Coronary artery (tissue), 2 donors: ENCODE results near the gene PREP.

Experiments
- DNase-seq: peaks from one replicate; pipeline ENCODE4 v3.0.0-alpha.2; 2017; ENCODE audit warnings: low spot score
- H3K27ac ChIP-seq, 2 donors: fragments of 200-600 bp; sonication (generic); one replicate each; pipeline ENCODE4 v1.5.1; 2016 to 2019
- H3K4me3 ChIP-seq: fragments of 200-600 bp; sonication (generic); 2 replicates; pipeline ENCODE4 v1.5.1; 2016; ENCODE audit warnings: mild to moderate bottlenecking, moderate library complexity
- TF ChIP-seq, protein P1 (sequence below): fragments of 200-600 bp; sonication (generic); IDR thresholded peaks from one replicate; pipeline ENCODE4 v1.5.1; 2019; ENCODE audit warnings: antibody characterized with exemption

Gene PREP

DNA sequence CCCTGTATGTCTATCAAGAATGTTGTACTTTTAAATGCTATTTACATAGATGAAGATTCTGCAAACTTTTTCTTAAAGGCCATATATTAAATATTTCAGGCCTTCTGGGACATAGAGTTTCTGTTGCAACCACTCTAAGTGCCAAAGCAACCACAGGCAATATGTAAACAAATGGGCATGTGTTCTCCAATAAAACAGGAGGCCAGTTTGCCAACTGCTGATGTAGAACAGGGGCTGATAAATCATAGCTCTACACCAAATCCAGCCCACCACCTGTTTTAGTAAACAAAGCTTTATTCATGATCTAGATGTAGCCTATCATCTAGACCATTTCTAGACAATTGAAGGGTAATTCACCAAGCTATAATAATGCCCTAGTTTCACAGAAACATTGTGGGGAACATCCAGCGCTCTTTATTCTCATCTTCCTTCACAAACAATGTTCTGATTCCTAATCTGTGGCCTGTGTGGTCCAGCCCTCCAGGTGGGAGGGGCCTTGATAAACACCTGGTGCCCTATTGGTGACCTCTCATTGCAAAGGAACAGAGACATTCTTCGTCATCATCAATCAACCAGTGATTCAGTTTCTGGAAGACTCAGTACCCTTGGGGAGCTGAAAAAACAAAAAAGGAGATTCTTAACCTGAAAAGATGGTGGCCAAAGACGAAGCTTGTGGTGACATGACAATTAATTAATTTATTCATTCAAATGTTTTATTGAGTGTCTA, 80.2 kb downstream of the PREP start:
- H3K4me3 ChIP-seq = no peak overlapping the region
- TF ChIP-seq, protein P1, sequence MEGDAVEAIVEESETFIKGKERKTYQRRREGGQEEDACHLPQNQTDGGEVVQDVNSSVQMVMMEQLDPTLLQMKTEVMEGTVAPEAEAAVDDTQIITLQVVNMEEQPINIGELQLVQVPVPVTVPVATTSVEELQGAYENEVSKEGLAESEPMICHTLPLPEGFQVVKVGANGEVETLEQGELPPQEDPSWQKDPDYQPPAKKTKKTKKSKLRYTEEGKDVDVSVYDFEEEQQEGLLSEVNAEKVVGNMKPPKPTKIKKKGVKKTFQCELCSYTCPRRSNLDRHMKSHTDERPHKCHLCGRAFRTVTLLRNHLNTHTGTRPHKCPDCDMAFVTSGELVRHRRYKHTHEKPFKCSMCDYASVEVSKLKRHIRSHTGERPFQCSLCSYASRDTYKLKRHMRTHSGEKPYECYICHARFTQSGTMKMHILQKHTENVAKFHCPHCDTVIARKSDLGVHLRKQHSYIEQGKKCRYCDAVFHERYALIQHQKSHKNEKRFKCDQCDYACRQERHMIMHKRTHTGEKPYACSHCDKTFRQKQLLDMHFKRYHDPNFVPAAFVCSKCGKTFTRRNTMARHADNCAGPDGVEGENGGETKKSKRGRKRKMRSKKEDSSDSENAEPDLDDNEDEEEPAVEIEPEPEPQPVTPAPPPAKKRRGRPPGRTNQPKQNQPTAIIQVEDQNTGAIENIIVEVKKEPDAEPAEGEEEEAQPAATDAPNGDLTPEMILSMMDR = no peak
- H3K27ac ChIP-seq = no peak overlapping the region
- no peak for DNase-seq

DNA sequence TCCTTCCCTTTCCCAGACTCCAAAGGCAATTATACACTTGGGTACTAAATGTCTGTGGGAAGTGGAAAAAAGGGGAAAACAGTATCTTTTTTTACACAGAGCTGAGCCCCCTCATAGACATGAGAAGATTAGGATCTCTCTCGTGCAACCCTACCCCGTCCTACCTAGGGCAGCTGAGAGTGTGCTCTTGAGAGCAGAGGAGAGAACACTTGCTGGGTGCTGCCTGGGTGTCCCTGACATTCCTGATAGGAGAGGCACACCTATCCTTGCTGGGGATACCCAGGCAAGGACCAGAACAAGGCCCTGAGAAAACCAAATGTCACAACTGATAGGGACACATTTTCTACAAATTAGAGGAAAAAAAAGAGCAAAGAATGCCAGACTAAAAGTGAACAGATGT, 81.2 kb downstream of the PREP start:
- DNase-seq = no peak
- H3K4me3 ChIP-seq = no peak overlapping the region
- H3K27ac ChIP-seq = no peak overlapping the region
- TF ChIP-seq, protein P1 = no peak

DNA sequence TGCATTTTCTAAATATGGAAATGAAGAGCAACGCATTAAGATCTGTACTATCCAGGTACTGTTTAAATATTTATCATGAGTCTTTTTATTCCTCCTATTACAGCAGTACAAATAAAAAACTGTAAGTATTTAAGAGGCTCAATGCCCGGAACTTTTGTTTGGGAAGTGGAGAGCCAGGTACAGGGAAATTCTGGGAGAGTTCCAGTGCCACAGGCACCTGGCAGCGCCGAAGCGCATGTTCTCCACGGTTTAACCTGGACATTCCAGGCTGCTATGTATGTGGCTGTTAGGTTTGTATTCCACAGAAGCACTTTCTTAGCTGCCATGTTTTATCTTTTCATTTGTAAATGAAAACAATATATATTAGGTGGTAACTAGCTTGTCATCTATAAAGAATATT, 81.7 kb downstream of the PREP start:
- no peak overlapping the region for H3K4me3 ChIP-seq
- DNase-seq = no peak
- TF ChIP-seq, protein P1 = no peak
- no peak overlapping the region for H3K27ac ChIP-seq

DNA sequence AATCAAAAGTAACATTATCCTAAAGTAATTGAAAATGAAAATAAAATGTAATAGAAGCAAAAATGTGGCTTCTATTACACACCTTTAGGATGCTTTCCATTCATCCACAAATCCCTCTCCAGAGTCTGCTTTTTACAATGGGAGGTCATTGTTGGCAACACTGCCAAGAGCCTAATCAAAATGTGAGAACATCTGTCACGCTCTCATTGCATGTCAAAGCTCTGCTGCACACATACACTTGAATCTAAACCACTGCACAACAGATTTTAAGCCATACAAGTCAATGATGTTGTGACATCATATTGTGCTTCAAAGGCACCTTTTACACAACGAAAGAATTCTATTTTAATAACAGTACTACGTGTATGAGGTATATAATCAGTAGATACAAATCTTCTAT, 82.1 kb downstream of the PREP start:
- Histone ChIP-seq H3K27ac (no peak overlapping the region), H3K4me3 (no peak overlapping the region)
- DNase-seq = no peak
- TF ChIP-seq, protein P1 = no peak

GRCh38 chr6:105320271-105320670, 82.6 kb downstream of the PREP start:
- DNase-seq = no peak
- TF ChIP-seq, protein P1 = no peak
- H3K27ac ChIP-seq = no peak overlapping the region
- no peak overlapping the region for H3K4me3 ChIP-seq

DNA sequence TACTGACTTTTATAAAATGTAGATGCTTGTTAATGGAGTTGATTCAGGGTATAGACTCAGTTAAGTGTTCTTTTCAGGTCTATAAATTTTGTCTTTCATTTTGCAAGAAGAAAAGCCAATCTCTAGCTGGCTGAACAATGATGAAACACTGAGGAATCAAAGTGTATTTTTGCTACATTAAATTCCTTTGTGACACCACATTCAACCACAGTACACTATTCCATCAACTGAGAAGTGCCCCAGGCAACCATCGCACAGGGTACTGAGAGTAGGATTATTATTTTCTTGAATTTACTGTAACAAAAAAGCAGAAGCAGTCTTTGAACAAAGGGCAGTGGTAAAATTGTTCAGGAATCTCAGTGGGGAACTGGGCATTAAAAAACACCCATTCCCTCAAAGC, 83.6 kb downstream of the PREP start:
- H3K4me3 ChIP-seq = no peak overlapping the region
- TF ChIP-seq, protein P1 = no peak
- DNase-seq = no peak
- no peak overlapping the region for H3K27ac ChIP-seq

DNA sequence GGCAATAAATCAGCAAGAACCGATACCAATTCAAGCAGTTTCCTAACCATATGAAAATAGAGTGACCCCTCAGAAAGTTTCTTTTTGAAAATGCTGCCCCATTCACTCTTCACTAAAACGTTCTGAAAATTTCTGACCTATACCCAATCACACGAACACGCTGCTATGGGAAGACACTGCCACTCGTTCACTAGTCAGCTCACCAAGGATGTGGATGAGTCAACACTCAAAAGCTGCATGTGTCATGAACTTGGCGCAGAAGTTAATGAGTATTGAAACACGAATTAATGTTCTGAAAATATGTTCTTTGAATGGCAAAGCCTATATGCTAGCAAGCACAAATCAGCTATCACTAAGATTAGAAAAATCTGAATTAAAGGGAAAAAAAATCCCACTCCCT, 84.2 kb downstream of the PREP start:
- TF ChIP-seq, protein P1 = no peak
- no peak overlapping the region for H3K27ac ChIP-seq
- DNase-seq = no peak
- no peak overlapping the region for H3K4me3 ChIP-seq
